ENCODE measurements around the gene ANTXR1. TPM values are rescaled to one million over a fixed set of nuclear protein-coding genes. Genes with fewer than 3 reads are reported as not detected.
"Not testable (repeated sequence)": the region's sequence is repeated elsewhere in the genome, so short reads cannot be mapped to it uniquely, and the experiment has no call there.

Gene ANTXR1
- total and polyA plus RNA-seq, 2 donors (not counting 3 experiments of a cell fraction or from before 2014, with no cell fraction given): 4.2 to 17.3 TPM

GRCh38 chr2:69227716-69228115 is 214.7 kb downstream of the ANTXR1 start:
- H3K27me3 ChIP-seq (ENCODE audit: control insufficient read depth in 2 of 2, insufficient read depth in 2 of 2, low read length in 2 of 2): no peaks in the 10 kb centered on the region
- dilution Hi-C loops (cut with MboI; ENCODE audit: extremely low pct_ligation_motif_present, low sequenced_read_pairs) (no loop called here), intact Hi-C loops (cut with micrococcal nuclease) (no loop called here)
- no peaks in the 10 kb centered on the region for H3K36me3 ChIP-seq (ENCODE audit: control insufficient read depth in 2 of 2, extremely low read depth in 1 of 2, insufficient read depth in 2 of 2, low read length in 2 of 2)
- no peak for FAIRE-seq
- no peak overlapping the region for H3K27ac ChIP-seq (ENCODE audit: insufficient read depth, low read depth, low read length)
- H4K20me1 ChIP-seq (replicated peaks; ENCODE audit: control insufficient read depth, extremely low read depth, insufficient read depth, low read length): no peaks in the 10 kb centered on the region
- POLR2A ChIA-PET: no interaction called here
- DNase-seq (ENCODE audit: low read depth, low spot score): no peak
- no peak overlapping the region for H3K4me2 ChIP-seq (ENCODE audit: insufficient read depth, low read length)
- H3K9ac ChIP-seq (replicated peaks; ENCODE audit: extremely low read depth, insufficient read depth, low read length): no peak overlapping the region
- no TSS peak for BruUV-seq (replicated peaks)
- no peaks in the 10 kb centered on the region for H3K79me2 ChIP-seq (ENCODE audit: control insufficient read depth, insufficient read depth, low read length)
- H2AFZ ChIP-seq (ENCODE audit: low read depth, low read length): no peak overlapping the region
- H3K4me3 ChIP-seq (replicated peaks in 1 of 3; ENCODE audit: insufficient read depth in 1 of 3, low read depth in 1 of 3, low read length in 3 of 3): no peak overlapping the region
- H3K4me1 ChIP-seq (ENCODE audit: control insufficient read depth, extremely low read depth, insufficient read depth, low read length): peaks cover 17% of the 10 kb centered on the region
- no peaks in the 10 kb centered on the region for H3K9me1 ChIP-seq (replicated peaks; ENCODE audit: control insufficient read depth, extremely low read depth, insufficient read depth, low read length)
- no peaks in the 10 kb centered on the region for H3K9me3 ChIP-seq (replicated peaks; ENCODE audit: control insufficient read depth, insufficient read depth, low read length)
- CTCF ChIA-PET: interaction anchor here (1.2 kb wide), 1 partner anchor 12 kb away, joined by 3 read pairs; no protein-coding TSS in a partner anchor
- TF ChIP-seq POLR2AphosphoS5 (IDR thresholded peaks at IDR 0.05; ENCODE audit: insufficient read depth, low read depth, low read length) (no peak), JUN (IDR thresholded peaks at IDR 0.05; ENCODE audit: borderline replicate concordance, insufficient read depth, insufficient read length, low read depth) (no peak), CTCF (IDR thresholded peaks at IDR 0.05; ENCODE audit: extremely low read depth in 1 of 2, insufficient read depth in 1 of 2, low read depth in 1 of 2, low read length in 2 of 2) (no peak), EZH2 (IDR thresholded peaks at IDR 0.05; ENCODE audit: borderline replicate concordance, low read depth, low read length, severe bottlenecking) (no peak), MYC (IDR thresholded peaks at IDR 0.05; ENCODE audit: low read depth, low read length) (no peak), FOS (IDR thresholded peaks at IDR 0.05; ENCODE audit: borderline replicate concordance, insufficient read depth, low read length) (no peak), POLR2A (IDR thresholded peaks at IDR 0.05; ENCODE audit: low read depth, low read length) (no peak), GATA2 (IDR thresholded peaks at IDR 0.05; ENCODE audit: insufficient read depth, insufficient read length, low read depth, low read length) (no peak), MAX (IDR thresholded peaks at IDR 0.05; ENCODE audit: insufficient read depth, insufficient read length) (no peak)

GRCh38 chr2:69230946-69231345 is 218.0 kb downstream of the ANTXR1 start:
- H3K4me3 ChIP-seq (replicated peaks in 1 of 3; ENCODE audit: insufficient read depth in 1 of 3, low read depth in 1 of 3, low read length in 3 of 3); H3K27ac ChIP-seq (ENCODE audit: insufficient read depth, low read depth, low read length); H3K9me3 ChIP-seq (replicated peaks; ENCODE audit: control insufficient read depth, insufficient read depth, low read length); H3K4me2 ChIP-seq (ENCODE audit: insufficient read depth, low read length); H4K20me1 ChIP-seq (replicated peaks; ENCODE audit: control insufficient read depth, extremely low read depth, insufficient read depth, low read length); H2AFZ ChIP-seq (ENCODE audit: low read depth, low read length); CTCF ChIA-PET; H3K4me1 ChIP-seq (ENCODE audit: control insufficient read depth, extremely low read depth, insufficient read depth, low read length); intact Hi-C loops (cut with micrococcal nuclease); H3K9ac ChIP-seq (replicated peaks; ENCODE audit: extremely low read depth, insufficient read depth, low read length); FAIRE-seq; H3K27me3 ChIP-seq (ENCODE audit: control insufficient read depth in 2 of 2, insufficient read depth in 2 of 2, low read length in 2 of 2); dilution Hi-C loops (cut with MboI; ENCODE audit: extremely low pct_ligation_motif_present, low sequenced_read_pairs); POLR2A ChIA-PET; BruUV-seq (replicated peaks); H3K36me3 ChIP-seq (ENCODE audit: control insufficient read depth in 2 of 2, extremely low read depth in 1 of 2, insufficient read depth in 2 of 2, low read length in 2 of 2); H3K9me1 ChIP-seq (replicated peaks; ENCODE audit: control insufficient read depth, extremely low read depth, insufficient read depth, low read length); DNase-seq (ENCODE audit: low read depth, low spot score); H3K79me2 ChIP-seq (ENCODE audit: control insufficient read depth, insufficient read depth, low read length): not testable (repeated sequence)
